GM23248 (cell line): ENCODE measurements around the gene USP2. TPM values are rescaled to one million over a fixed set of nuclear protein-coding genes. Genes with fewer than 3 reads are reported as not detected.
A peak's percentile ranks its signal among the peaks of the same experiment; 100 is the strongest.

Experiments
- DNase-seq: peaks from one replicate; pipeline ENCODE4 v3.0.0-alpha.2; 2015
- H2AFZ ChIP-seq: fragments of 200-600 bp; sonication (generic); 2 replicates; pipeline ENCODE4 v1.6.1; 2016; ENCODE audit warnings: antibody characterized with exemption
- H3F3A ChIP-seq: fragments of 200-600 bp; sonication (generic); 2 replicates; pipeline ENCODE4 v1.6.1; 2016; ENCODE audit warnings: mild to moderate bottlenecking, antibody characterized with exemption, mixed run types; ENCODE audit not compliant: insufficient read depth
- H3K27ac ChIP-seq: fragments of 200-600 bp; sonication (generic); 2 replicates; pipeline ENCODE4 v1.5.1; 2016; ENCODE audit warnings: mild to moderate bottlenecking
- H3K27me3 ChIP-seq: fragments of 200-600 bp; sonication (generic); replicated peaks from 2 replicates; pipeline ENCODE4 v1.6.1; 2016; ENCODE audit warnings: mild to moderate bottlenecking; ENCODE audit not compliant: insufficient read depth
- H3K36me3 ChIP-seq: fragments of 200-600 bp; sonication (generic); 2 replicates; pipeline ENCODE4 v1.6.1; 2016; ENCODE audit warnings: low read depth, mild to moderate bottlenecking
- H3K4me1 ChIP-seq: fragments of 200-600 bp; sonication (generic); 2 replicates; pipeline ENCODE4 v1.6.1; 2016; ENCODE audit warnings: mild to moderate bottlenecking; ENCODE audit not compliant: insufficient read depth
- H3K4me2 ChIP-seq: fragments of 200-600 bp; sonication (generic); one replicate; pipeline ENCODE4 v1.6.1; 2016; ENCODE audit warnings: mild to moderate bottlenecking; ENCODE audit not compliant: unreplicated experiment
- H3K4me3 ChIP-seq: fragments of 200-600 bp; sonication (generic); 2 replicates; pipeline ENCODE4 v1.5.1; 2016; ENCODE audit warnings: mild to moderate bottlenecking
- H3K79me2 ChIP-seq: fragments of 200-600 bp; sonication (generic); 2 replicates; pipeline ENCODE4 v1.6.1; 2016; ENCODE audit warnings: mild to moderate bottlenecking; ENCODE audit not compliant: insufficient read depth
- H3K9ac ChIP-seq: fragments of 200-600 bp; sonication (generic); 2 replicates; pipeline ENCODE4 v1.6.1; 2016; ENCODE audit warnings: mild to moderate bottlenecking
- H3K9me2 ChIP-seq: fragments of 200-600 bp; sonication (generic); 2 replicates; pipeline ENCODE4 v1.6.1; 2016; ENCODE audit warnings: mixed run types, mild to moderate bottlenecking, moderate library complexity; ENCODE audit not compliant: insufficient read depth
- H3K9me3 ChIP-seq: fragments of 200-600 bp; sonication (generic); one replicate; pipeline ENCODE4 v1.6.1; 2017; ENCODE audit warnings: low read depth
- H4K20me1 ChIP-seq: fragments of 200-600 bp; sonication (generic); 2 replicates; pipeline ENCODE4 v1.6.0; 2016; ENCODE audit not compliant: insufficient read depth
- EZH2 ChIP-seq: fragments of 200-600 bp; sonication (generic); IDR thresholded peaks from 2 replicates; pipeline ENCODE4 v1.6.1; 2018; ENCODE audit warnings: antibody characterized with exemption, mild to moderate bottlenecking; ENCODE audit not compliant: insufficient read depth, poor library complexity, severe bottlenecking
- EZH2phosphoT487 ChIP-seq: fragments of 200-600 bp; sonication (generic); IDR thresholded peaks from 2 replicates; pipeline ENCODE4 v1.6.1; 2018; ENCODE audit warnings: antibody characterized with exemption, moderate library complexity, mild to moderate bottlenecking, low read depth; ENCODE audit not compliant: insufficient read depth
- WGBS, 2 experiments: methylation state at CpG; one replicate each; pipeline ENCODE4 v1.1.6; 2015 to 2017; ENCODE audit warnings: low lambda C conversion rate in 2 of 2, low coverage in 1 of 2; ENCODE audit errors: missing lambda C conversion rate in 2 of 2; 5-methylcytosine and 5-hydroxymethylcytosine counted together
- in situ Hi-C: fragments of 300-500 bp; cut with MboI; formaldehyde crosslinking; loops from 2 replicates; pipeline ENCODE4 v1.15.0; 2020
- polyA plus RNA-seq: library from polyadenylated mRNA; unstranded; fragments of >200 nt; fragmentation: Nextera tagmentation; extraction: Ambion mirVana; gene quantifications from 2 replicates; pipeline ENCODE4 v1.2.1, GENCODE V29; 2016
- total RNA-seq: library from RNA; depleted of rRNA; stranded (reverse); fragments of >200 nt; shearing (Covaris generic); gene quantifications from 2 replicates; pipeline ENCODE4 v1.2.3, GENCODE V29; 2014

Gene USP2
- total and polyA plus RNA-seq, 2 experiments from 2014 or later = 0.33 TPM; not detected in 1

DNA sequence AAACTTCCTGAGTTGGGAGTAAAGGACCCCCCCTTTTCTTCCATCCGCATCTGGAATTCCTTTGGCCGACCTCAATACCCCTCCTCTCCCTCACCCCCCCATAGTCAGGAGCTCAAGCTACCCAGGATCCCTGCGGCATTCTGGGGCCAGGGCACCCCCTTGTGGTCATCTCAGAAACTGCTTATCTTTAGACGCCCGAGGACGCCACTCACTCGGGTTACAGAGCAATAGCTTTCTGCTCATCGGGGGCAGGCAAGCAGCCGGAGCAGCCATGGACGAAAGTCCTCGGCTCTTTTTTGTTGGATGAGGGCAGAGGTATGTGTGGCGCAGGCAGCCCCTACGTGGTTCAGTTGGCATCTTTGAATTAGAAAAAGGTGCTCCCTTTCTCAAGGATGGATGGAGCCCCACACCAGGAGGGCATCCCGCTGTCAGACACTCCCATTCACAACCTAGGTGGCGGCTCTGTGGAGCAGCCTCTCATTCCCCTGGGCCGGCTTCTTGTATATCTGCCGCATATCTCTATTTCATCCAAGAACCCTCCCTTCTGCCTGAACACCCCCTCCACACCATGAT lies 43.1 kb downstream of the USP2 start:
- Histone ChIP-seq H3K4me3 (peak overlapping the region; percentile 45; the same call in 1 of the 2 replicates), H3F3A (peaks cover 9% of the 10 kb centered on the region; the same call in 1 of the 2 replicates), H2AFZ (no peak overlapping the region), H3K9me3 (no peaks in the 10 kb centered on the region), H3K4me1 (peaks cover 29% of the 10 kb centered on the region; the same call in 1 of the 2 replicates), H3K9ac (no peak overlapping the region), H3K27ac (peak overlapping the region; percentile 30), H4K20me1 (no peaks in the 10 kb centered on the region), H3K4me2 (peak overlapping the region; percentile 64), H3K9me2 (no peaks in the 10 kb centered on the region), H3K79me2 (peaks cover 28% of the 10 kb centered on the region), H3K36me3 (no peaks in the 10 kb centered on the region), H3K27me3 (no peaks in the 10 kb centered on the region)
- 26 to 31% methylated on average over 17 of the region's 17 CpGs for WGBS, 2 experiments
- TF ChIP-seq EZH2 = no peak
- no peak for TF ChIP-seq EZH2phosphoT487
- in situ Hi-C loops = no loop called here
- peak; percentile 81 for DNase-seq

GRCh38 chr11:119337581-119338317 lies 43.7 kb downstream of the USP2 start:
- no peaks in the 10 kb centered on the region for H3K9me3 ChIP-seq
- peak overlapping the region; percentile 41; the same call in 1 of the 2 replicates for H2AFZ ChIP-seq
- peaks cover 9% of the 10 kb centered on the region; the same call in 1 of the 2 replicates for H3F3A ChIP-seq
- H3K79me2 ChIP-seq = peaks cover 28% of the 10 kb centered on the region
- 21 to 35% methylated on average over 7 to 8 of the region's 9 CpGs for WGBS, 2 experiments
- H3K9ac ChIP-seq = peak overlapping the region; percentile 42
- peak overlapping the region; percentile 45 for H3K4me3 ChIP-seq
- peak; percentile 68 for DNase-seq
- H3K27me3 ChIP-seq = no peaks in the 10 kb centered on the region
- peak overlapping the region; percentile 64 for H3K4me2 ChIP-seq
- peak overlapping the region; percentile 30 for H3K27ac ChIP-seq
- no peaks in the 10 kb centered on the region for H3K9me2 ChIP-seq
- H3K36me3 ChIP-seq = no peaks in the 10 kb centered on the region
- H3K4me1 ChIP-seq = peaks cover 29% of the 10 kb centered on the region; the same call in 1 of the 2 replicates
- no peaks in the 10 kb centered on the region for H4K20me1 ChIP-seq
- in situ Hi-C loops = no loop called here
- TF ChIP-seq EZH2 (no peak), EZH2phosphoT487 (no peak)

- H3F3A ChIP-seq = peaks cover 9% of the 10 kb centered on the region; the same call in 1 of the 2 replicates
- in situ Hi-C loops = no loop called here
- H3K27me3 ChIP-seq = no peaks in the 10 kb centered on the region
- H3K4me3 ChIP-seq = peak overlapping the region; percentile 45
- no peaks in the 10 kb centered on the region for H4K20me1 ChIP-seq
- H3K36me3 ChIP-seq = no peaks in the 10 kb centered on the region
- H3K4me1 ChIP-seq = peaks cover 29% of the 10 kb centered on the region; the same call in 1 of the 2 replicates
- peak overlapping the region; percentile 41; the same call in 1 of the 2 replicates for H2AFZ ChIP-seq
- H3K9me2 ChIP-seq = no peaks in the 10 kb centered on the region
- peak overlapping the region; percentile 64 for H3K4me2 ChIP-seq
- H3K79me2 ChIP-seq = peaks cover 28% of the 10 kb centered on the region
- peak overlapping the region; percentile 42; the same call in 1 of the 2 replicates for H3K9ac ChIP-seq
- H3K9me3 ChIP-seq = no peaks in the 10 kb centered on the region
- no peak for DNase-seq
- TF ChIP-seq EZH2 = no peak
- TF ChIP-seq EZH2phosphoT487 = no peak
- WGBS, 2 experiments = 66 to 70% methylated on average over 9 of the region's 9 CpGs
- peak overlapping the region; percentile 30; the same call in 1 of the 2 replicates for H3K27ac ChIP-seq
These were observed 44.6 kb downstream of the USP2 start for GRCh38 chr11:119336744-119337469.
